Measurements from ENCODE around the gene ELMO3.

The ELMO3 gene

DNA sequence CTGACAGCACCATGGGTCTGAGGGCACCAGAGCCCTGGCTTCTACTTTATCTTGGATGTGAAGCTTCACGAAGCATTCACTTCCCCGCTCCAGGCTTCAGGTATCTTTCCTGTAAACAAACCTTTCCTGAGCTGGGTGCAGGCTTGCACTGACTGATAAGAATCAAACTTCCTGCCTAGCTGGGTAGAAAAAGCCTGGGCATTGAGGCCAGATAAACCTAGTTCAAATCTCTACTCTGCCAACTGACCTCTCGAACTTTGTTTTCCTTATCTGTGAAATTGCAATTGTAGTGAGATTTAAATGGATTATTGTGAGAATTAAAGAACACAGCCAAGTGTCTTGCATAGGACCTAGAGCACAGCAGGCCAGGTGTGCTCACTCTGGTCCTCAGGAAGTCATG, 25.1 kb downstream of the ELMO3 start:
- peak overlapping the region; percentile 65 for H3K27ac ChIP-seq
- TF ChIP-seq, protein P1, sequence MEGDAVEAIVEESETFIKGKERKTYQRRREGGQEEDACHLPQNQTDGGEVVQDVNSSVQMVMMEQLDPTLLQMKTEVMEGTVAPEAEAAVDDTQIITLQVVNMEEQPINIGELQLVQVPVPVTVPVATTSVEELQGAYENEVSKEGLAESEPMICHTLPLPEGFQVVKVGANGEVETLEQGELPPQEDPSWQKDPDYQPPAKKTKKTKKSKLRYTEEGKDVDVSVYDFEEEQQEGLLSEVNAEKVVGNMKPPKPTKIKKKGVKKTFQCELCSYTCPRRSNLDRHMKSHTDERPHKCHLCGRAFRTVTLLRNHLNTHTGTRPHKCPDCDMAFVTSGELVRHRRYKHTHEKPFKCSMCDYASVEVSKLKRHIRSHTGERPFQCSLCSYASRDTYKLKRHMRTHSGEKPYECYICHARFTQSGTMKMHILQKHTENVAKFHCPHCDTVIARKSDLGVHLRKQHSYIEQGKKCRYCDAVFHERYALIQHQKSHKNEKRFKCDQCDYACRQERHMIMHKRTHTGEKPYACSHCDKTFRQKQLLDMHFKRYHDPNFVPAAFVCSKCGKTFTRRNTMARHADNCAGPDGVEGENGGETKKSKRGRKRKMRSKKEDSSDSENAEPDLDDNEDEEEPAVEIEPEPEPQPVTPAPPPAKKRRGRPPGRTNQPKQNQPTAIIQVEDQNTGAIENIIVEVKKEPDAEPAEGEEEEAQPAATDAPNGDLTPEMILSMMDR (conservative IDR thresholded peaks at IDR 0.05), result no peak

DNA sequence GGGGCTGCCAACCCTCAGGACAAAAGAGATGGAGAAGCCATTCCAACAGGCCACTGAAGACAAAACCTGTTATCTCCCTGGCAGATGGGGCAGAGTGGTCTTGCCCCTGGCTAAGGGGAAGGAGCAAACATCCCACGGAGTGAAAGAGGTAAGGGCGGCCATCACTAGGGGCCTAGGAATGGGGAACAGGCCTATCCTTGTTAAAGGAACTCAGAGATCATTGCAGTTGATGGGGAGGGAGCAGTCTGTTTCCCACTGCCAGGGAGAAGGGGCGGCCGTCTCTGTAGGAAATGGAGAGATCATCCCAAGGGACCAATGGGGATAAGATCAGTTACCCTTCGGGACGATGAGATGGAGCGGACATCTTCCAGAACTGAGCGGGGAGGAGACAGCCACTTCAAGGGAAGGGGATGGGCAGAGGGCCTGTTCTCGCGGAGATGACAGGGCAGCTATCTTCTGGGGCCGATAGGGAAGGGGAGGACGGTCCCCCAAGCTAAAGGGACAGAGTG, 27.4 kb downstream of the ELMO3 start:
- TF ChIP-seq, protein P1 (conservative IDR thresholded peaks at IDR 0.05), result no peak
- H3K27ac ChIP-seq, result peak overlapping the region; percentile 66; the same call in 1 of the 2 replicates

DNA sequence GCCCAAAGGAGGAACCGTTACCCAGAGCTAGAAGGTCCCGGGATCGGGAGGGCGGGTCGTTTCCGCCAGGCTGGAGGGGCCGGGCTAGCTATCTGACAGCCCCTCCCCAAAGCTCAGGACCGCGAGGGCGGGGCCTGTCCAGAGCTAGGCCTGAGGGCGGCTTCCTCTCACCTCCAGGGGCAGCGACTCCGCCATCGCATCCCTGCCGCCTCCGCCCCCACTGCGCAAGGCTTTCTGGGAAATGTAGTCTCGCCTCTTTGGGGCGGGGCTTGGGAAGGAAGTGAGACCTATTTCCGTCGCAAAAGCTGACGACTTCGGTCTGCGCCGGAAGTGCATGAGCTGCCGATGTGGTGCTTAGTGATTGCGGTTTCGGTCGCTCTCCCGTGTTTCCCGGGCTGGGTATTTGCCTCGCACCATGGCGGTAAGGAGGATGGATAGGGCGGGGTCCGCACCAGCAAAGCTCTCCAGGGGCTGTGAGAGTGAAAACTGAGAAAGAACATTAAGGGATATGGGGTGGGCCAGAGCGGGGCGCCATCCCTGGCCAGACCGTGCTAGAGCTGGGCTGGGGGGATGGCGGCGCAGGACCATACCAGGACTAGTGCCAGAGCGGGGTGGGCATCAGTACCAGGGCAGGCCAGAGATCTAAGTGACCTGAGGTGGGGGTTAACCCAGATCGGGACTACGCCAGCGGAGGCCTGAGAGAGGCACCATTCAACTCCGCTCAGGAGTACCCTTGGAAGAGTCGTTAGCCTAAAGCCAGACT, 28.1 kb downstream of the ELMO3 start, which contains the start of gene TMEM208:
TMEM208 (plus strand) TSS at position 327 of the 763 bp plus-strand sequence; CDS start at position 416, 89 bp downstream.
- peak within 1 kb of the TSS; percentile 66; the same call in 1 of the 2 replicates for H3K27ac ChIP-seq

DNA sequence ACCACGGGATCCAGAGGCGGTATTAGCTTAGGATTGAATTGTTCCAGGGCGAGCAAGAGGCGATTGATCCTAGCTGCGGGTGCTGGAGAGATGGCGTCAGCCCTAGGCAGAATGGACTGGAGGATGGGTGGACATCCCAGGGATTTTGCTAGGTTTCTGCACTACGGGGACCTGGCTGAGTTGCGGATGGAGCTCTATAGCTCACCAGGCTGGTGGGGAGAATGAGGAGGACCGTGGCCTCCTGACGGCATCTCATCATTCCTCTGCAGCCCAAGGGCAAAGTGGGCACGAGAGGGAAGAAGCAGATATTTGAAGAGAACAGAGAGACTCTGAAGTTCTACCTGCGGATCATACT, 28.6 kb downstream of the ELMO3 start:
- TF ChIP-seq, protein P1 (conservative IDR thresholded peaks at IDR 0.05), result no peak
- peak overlapping the region; percentile 66; the same call in 1 of the 2 replicates for H3K27ac ChIP-seq

More for the DNA sequence above, 28.1 kb downstream of the ELMO3 start, which contains the start of gene TMEM208:
- TF ChIP-seq, protein P1 (conservative IDR thresholded peaks at IDR 0.05), result peak; percentile 14; the same call in 1 of the 2 replicates

DNA sequence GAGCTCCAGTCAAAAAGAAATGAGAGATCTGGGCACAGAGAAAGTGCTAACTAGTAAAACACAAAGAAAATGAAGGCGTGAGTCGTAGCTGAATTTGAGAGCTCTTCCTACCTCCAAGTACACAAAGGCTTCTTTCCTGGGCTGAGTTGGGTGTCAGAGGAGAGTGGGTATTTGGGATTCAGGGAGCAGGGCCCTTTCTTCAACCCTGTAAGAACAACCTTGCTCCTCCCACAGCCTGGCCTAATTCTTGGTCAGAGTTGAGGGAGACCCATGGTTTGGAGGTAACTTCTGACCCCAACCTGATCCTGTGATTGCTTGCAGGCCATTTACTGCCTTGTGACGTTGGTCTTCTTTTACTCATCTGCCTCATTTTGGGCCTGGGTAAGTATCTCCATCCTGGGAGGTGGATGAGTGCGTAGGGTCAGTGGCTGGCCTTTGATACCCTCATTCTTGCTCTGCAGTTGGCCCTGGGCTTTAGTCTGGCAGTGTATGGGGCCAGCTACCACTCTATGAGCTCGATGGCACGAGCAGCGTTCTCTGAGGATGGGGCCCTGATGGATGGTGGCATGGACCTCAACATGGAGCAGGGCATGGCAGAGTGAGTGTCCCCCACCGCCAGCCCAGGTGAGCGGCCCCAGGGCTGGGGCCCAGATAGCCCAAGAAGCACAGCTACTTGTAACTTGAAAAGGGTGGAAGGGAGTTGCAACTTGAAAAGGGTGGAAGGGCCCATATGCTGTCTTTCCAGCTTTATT, 29.3 kb downstream of the ELMO3 start:
- no peak overlapping the region for H3K27ac ChIP-seq
- TF ChIP-seq, protein P1 (conservative IDR thresholded peaks at IDR 0.05), result no peak

DNA sequence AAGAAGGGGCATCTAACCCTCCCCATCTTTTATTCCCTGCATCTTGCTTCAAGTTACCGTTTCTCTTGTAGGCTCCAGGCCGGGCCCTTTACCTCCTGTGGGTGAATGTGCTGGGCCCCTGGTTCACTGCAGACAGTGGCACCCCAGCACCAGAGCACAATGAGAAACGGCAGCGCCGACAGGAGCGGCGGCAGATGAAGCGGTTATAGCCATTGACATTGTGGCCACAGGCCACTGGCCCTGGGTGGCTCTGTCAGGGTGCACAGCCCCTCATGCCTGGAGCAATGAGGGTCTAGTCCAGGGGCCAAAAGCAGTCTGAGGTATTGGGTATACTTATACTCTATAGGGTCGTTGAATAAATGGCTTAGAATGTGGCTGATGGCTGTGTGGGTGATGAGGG, 30.0 kb downstream of the ELMO3 start:
- TF ChIP-seq, protein P1 (conservative IDR thresholded peaks at IDR 0.05), result no peak
- no peak overlapping the region for H3K27ac ChIP-seq

Data from VCaP (cell line).